Nucleus accumbens (tissue), 56 donors: Measurements from ENCODE around the gene DIS3L2.

Source experiments
- DNase-seq, 56 donors: peaks; one replicate each; lab custom pipeline; 2025; lab: John Stamatoyannopoulos, UW

DIS3L2 gene

GRCh38 chr2:232042911-232043574 is 81.5 kb downstream of the DIS3L2 start:
- DNase-seq, result no peak

- DNase-seq, result no peak
Measured at GRCh38 chr2:232043966-232044365, 82.5 kb downstream of the DIS3L2 start.

GRCh38 chr2:232049350-232049749 is 87.8 kb downstream of the DIS3L2 start:
- no peak for DNase-seq

- no peak for DNase-seq
Measured at GRCh38 chr2:232052591-232052990, 91.1 kb downstream of the DIS3L2 start.

GRCh38 chr2:232053777-232054176 is 92.3 kb downstream of the DIS3L2 start:
- no peak for DNase-seq

GRCh38 chr2:232058063-232058877 is 96.8 kb downstream of the DIS3L2 start:
- no peak for DNase-seq

- no peak for DNase-seq
Measured at GRCh38 chr2:232058931-232059330, 97.4 kb downstream of the DIS3L2 start.

GRCh38 chr2:232061265-232061664 is 99.8 kb downstream of the DIS3L2 start:
- no peak for DNase-seq

- no peak for DNase-seq
Measured at GRCh38 chr2:232073026-232073425, 111.5 kb downstream of the DIS3L2 start.

GRCh38 chr2:232073699-232074098 is 112.2 kb downstream of the DIS3L2 start:
- no peak for DNase-seq

- no peak for DNase-seq
Measured at GRCh38 chr2:232075080-232075479, 113.6 kb downstream of the DIS3L2 start.

- no peak for DNase-seq
Measured at GRCh38 chr2:232075859-232076258, 114.3 kb downstream of the DIS3L2 start.

- no peak for DNase-seq
Measured at GRCh38 chr2:232076272-232076671, 114.8 kb downstream of the DIS3L2 start.

GRCh38 chr2:232076736-232077135 is 115.2 kb downstream of the DIS3L2 start:
- DNase-seq, result peak in 2 of 56 donors; percentile 1 to 15

- peak in 16 of 56 donors; percentile 2 to 49 (median 11) for DNase-seq
Measured at GRCh38 chr2:232085164-232085563, 123.7 kb downstream of the DIS3L2 start.

GRCh38 chr2:232085826-232086425 is 124.4 kb downstream of the DIS3L2 start:
- DNase-seq, result no peak

- peak in 1 of 56 donors; percentile 3 for DNase-seq
Measured at GRCh38 chr2:232088771-232089170, 127.3 kb downstream of the DIS3L2 start.

GRCh38 chr2:232094201-232094600 is 132.7 kb downstream of the DIS3L2 start:
- no peak for DNase-seq

- DNase-seq, result no peak
Measured at GRCh38 chr2:232094883-232095282, 133.4 kb downstream of the DIS3L2 start.

GRCh38 chr2:232097260-232097659 is 135.7 kb downstream of the DIS3L2 start:
- no peak for DNase-seq

- DNase-seq, result no peak
Measured at GRCh38 chr2:232097758-232098157, 136.2 kb downstream of the DIS3L2 start.

GRCh38 chr2:232102380-232102779 is 140.9 kb downstream of the DIS3L2 start:
- DNase-seq, result no peak
